ENCODE data around the gene KNSTRN.
A peak's percentile ranks its signal among the peaks of the same experiment; 100 is the strongest.

KNSTRN gene

DNA sequence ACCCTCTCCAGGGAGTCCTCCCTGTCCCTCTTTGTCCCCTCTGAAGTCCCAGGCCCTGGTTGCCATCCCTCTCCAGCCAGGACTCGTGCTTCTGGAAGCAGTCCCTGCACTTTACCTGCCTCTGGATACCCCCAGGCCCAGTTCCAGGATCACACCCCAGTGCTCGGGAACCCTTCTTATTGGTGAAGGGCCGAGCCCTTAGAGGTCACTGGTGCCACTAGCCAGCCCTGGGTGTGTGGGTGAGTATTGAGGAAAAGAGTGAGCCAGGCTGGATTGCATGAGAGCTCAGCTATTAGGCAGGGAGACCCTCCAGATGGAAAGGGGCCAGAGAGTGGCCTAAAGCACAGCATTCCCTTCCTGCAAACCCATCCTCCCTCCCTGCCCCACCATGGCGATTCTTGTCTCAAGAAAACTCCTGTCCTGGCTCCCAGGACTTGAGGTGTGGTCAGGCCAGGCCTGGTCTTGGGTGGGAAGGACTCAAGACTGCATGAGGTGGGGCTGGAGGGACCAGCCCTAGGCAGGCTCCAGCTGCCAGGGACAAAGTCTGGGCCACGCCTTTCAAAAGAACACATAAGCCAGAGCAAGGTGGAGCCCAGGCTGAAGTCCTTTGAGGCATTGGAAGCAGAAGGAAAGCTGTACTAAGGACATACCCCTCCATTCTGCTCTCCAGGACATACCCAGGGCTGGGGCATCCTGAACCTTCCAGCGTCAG is 36.5 kb upstream of the KNSTRN start:
- DNase-seq (ENCODE audit: low spot score) = no peak

DNA sequence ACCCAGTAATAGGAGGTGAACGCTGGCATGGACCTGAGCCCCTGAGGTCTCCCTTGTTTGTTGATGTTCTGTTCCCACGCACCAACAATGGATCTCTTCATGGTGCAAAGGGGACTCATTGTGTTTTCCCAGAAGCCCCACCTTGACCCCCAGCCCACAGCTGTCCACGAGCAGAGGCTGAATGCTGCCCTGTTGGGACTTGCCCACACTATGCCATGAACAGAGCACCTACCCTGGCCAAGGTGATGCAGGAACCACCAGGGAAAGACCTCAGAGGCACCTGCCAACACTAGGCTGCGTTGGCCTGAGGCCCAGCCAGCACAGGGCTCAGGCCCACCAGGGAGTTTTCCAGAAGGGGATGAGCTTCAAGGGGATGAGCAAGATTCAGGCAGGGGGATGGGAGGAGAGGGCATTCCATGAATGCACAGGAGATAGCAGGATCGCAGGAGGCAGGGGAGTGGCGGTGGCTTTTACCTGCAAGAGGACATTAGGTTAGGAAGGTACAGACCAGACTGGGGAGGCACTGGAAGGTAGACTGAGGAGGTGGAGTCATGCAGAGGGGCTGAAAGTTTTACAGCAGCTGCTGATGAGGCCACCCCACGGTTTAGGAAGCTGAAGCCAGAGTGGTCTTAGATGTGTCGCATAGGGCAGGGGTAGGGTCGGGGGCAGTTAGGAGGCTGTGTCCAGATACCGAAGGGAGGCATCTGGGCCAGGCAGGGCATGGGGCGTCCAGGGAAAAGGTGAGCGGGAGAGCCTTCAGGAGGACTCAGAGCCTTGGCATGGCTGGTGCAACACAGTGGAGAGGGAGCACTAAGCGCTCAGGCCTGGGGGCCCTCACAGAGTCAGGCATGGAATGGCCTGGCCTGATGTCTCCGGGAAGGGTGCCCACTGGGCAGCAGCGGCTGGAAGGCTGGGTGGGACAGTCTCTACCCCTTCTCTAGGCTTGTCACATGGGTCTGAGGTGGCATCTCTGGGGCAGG is 35.7 kb upstream of the KNSTRN start:
- no peak for DNase-seq (ENCODE audit: low spot score)

DNA sequence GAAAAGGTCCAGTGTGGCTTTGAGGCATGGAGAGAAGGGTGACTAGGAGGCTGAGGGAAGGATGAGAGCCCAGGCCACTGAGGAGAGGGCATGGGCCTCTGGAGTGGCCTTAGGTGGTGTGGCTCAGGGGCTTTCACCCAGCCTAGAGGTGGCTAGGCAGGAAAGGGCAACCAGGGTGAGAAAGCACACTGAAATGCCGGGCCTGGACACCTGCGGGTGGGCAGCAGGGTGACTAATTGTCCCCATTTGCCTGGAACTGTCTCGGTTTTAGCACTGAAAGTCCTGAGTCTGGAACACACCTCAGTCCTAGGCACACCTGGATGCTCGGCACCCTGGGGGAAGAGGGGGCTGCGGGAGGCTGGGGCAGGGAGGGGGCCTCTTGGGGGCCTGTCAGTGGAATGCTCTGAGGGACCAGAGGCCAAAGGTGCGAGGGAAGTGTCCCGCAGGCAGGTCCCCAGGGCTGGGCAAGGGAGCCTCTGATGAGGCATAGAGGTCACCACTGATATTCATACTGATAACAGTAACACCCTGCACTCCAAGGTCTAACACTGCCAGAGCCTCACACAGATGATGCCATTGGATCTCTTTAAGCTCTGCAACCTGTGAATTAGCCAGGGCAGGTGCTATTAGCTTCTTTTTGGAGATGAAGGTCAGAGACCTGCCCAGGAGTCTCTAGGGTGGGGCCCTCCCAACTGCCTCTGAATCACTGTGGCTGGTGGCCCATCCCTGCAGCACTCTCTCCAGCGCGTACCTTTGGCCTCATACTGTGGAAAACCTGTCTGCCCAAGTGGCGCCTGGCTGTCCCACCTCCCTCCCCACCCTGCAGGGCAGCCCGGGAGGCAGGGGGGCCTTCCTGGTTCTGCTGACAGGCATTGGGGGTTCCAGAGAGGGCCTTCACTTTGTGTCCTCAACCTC is 34.7 kb upstream of the KNSTRN start:
- no peak for DNase-seq (ENCODE audit: low spot score)

DNA sequence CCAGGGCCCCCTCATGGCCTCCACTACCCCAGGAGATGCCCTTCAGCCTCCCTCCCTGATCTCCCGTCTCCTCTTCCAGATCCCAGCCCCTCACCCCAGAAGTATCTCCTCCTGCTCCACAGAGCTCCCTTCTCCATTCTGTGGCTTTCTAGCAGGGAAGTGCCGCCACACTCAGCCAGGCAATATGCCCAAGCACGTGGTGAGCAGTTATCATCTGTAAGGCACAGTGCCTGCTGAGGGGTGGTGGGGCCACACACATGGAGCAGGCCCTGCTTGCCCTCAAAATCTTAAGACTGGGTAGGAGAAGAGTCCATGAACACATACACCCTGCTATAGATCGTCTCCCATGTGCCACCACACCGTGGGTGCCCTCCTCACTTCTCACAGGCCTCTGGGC is 34.0 kb upstream of the KNSTRN start:
- no peak for DNase-seq (ENCODE audit: low spot score)

DNA sequence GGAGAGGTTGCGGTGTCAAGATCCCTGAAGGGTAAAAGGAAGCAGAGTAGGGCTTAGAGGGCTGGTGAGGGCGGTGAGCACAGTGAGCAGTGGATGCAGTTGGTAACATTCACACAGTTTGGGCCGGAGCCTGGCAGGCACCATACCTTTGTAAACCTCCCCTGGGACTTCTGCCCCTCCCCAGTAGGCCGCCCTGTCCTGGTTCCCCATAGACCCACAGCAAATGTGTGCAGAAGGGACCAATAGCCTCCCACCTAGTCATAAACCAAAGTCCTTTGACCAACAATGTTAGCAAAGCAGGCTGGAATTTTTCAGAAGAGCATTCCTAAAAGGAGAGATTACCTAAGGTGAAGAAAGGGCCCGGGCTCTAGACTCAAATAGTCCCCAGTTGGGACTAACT is 33.4 kb upstream of the KNSTRN start:
- no peak for DNase-seq (ENCODE audit: low spot score)

DNA sequence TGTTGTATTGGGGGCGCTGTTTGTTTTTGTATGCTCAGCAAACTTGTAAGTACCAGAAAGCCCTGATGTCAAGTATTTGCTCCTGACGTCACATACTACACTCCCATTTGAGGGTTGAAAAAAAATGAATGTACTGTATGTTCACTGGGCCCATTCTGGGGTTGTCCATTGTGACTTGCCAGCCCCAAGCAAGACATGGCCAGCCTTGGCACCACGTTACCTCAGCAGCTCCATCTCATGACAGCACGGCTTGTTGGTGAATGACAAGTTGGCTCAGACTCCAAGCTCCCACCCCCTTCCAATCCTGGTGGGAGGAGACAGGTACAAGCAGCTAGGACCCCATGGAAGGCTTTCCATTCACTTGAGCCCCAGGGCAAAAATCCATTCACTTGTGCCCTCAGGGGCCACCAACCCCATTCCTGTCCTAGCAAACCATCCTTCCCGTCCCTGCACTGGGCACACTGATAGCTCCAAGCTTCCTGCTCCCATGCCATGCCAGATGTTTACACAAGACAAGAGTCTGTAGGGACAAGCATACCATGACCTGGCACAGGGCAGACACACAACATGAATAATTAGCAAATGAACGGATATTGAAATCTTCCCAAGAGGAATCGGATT is 30.1 kb upstream of the KNSTRN start:
- DNase-seq (ENCODE audit: low spot score) = no peak

DNA sequence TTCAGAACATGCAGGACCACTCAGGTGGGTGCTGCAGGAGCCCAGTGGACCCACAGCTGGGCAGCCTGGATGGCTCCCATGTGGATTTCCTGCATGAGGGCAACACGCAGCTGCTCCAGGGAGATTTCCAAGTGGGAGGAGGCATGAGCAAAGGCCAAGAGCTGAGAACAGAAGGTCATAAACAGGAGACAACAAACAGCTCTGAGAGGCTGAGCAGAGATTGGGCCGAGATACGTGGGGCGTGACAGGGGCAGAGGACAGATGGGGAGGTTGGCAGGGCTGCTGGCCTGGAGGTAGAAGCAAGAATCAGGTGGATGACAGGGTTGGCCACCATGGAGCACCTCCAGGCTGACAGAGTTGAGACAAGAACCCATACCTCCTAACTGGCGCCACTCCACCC is 28.8 kb upstream of the KNSTRN start:
- DNase-seq (ENCODE audit: low spot score) = peak; percentile 62

DNA sequence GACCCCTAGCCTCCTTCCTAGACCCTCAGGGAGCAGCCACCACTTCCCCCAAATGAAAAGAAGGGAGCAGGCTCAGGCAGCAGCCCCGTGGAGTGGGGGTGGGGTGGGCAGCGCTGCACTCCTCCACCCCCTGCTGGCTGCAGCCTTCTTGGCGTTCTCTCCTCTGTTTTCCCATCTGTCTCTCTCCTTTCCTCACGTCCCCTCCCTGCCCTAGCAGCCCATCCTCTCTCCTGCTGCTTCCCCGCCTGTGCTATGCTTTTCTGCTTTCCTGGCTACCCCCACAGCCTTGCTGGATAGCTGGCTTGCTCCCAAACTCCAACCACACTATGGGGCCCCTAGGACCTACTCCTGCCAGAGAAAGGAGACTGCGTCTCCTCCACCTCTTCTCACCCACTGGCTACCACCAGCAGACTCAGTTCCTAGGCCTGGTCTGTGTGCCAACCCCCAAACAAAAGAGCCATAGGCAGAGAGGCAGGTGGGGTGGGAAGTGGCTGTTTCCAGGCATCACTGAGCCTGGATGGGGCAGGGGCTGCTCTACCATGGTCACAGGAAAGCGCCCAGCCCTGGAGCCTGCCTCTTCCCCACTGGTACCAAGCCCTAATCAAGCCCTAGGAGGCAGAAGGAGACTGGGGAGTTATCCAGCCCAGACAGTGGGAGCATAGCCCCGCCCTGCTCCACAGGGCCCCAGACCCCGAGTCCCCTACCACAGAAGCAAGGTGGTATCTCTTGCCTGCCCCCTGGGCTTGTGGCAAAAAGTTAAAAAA is 27.9 kb upstream of the KNSTRN start:
- DNase-seq (ENCODE audit: low spot score) = peak; percentile 74

DNA sequence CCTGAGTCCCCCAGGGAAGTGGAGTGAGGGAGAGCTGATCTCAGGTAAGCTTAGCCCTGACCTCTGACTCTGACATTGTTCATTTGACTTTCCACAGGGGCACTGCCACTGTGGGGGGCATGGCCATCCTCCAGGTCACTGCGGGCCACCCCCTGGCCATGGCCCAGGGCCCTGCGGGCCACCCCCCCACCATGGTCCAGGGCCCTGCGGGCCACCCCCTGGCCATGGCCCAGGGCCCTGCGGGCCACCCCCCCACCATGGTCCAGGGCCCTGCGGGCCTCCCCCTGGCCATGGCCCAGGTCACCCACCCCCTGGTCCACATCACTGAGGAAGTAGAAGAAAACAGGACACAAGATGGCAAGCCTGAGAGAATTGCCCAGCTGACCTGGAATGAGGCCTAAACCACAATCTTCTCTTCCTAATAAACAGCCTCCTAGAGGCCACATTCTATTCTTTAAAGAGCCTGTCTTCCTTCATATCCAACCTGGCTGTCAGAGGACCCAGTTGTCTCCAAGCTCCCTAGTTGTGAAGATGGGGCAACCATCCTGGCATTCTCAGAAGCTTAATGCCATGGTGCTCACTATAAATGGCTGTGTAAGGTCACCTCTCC is 26.4 kb upstream of the KNSTRN start:
- no peak for DNase-seq (ENCODE audit: low spot score)

DNA sequence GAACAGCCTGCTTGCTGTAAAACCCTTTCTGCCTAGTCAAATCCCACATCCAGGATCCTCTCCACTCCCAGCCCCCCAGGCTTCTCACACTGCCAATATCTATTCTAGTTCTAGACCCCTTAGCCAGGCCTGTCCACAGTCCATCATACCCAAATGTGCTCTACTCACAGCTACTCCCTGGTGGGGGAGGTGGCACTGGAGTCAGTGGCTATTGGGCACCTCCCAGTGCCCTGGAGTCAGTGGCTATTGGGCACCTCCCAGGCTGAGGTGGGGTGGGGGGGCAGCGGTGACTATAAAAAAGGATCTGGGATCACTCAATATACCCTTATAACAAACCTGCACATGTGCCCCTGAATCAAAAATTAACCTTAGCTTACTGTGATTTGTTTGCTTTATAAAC is 25.3 kb upstream of the KNSTRN start:
- DNase-seq (ENCODE audit: low spot score) = no peak

DNA sequence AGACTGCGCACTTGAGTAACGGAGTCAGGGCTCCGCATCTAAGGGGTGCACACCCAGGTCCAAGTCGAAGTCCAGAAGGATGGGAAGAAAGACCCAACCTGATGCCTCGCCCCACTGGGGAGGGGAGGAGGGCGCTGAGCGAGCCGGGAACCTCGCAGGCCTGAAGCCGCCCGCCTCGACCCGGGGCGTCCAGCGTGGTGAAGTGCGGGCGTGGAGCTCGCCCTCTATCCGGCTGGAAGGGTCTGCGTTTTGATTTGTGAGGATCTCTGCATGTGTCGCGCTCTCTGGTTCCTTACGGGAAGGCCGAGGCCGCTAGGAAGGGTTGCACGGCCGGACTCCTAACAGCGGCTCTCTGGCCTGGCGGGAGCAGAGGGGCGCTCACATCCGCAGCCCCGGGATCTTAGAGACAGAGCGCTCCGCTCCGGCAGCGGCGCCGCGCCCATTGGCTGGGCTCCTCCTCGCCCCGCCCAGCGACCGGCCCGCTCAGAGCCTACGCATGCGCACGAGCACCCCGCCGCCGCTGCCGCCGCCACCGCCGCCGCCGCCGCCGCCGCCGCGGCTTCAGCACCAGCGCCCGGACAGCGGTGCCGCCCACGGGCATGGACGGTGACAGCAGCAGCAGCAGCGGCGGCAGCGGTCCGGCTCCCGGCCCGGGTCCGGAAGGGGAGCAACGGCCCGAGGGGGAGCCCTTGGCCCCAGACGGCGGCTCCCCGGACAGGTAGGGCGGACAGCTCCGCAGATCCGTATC is 24.6 kb upstream of the KNSTRN start, which contains the start of gene DISP2:
Gene DISP2 (plus strand): TSS at position 497 of the 748 bp plus-strand sequence. CDS start 103 bp downstream, at position 600.
- peak; percentile 98 for DNase-seq (ENCODE audit: low spot score)

DNA sequence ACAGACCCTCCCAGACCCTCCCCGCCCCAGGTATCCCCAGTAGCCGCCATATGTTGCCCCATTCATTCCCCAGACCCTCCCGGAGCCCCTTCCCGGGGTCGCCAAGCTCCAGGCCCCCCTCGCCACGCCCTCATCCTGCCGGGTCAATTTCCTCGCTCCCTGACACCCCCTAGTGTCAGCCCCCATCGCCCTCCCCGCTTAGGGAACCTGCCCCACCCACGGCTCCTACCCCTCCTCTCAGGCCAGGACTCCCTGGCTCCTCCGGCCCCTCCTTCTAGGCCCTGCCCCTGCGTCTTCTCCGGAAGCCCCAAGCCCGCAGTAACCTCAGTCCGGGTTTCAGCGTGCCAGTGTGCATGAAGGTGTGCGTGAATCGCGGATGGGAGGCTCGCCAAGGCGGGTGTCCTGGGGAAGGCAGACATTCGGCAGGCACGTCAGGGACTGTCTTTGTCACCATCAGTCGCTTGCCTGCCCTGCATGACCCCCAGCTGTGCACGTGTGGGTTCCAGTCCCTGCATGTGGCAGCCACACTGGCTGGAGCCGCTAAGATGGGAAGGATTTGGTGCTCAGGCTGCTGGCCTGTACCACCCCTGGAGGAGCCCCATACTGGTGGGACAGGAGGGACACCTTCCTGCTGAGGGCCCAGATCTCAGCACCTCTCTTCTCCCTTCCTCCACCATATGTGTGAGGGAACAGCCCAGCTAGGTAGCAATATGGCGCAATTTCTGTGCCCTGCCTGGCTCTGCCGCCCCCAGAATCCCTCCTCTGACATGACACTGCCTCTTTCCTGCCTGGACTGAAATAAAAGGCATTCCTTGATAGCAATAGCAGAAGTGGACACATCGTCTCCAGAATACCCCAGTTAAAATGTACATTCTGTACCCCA is 23.8 kb upstream of the KNSTRN start:
- no peak for DNase-seq (ENCODE audit: low spot score)

DNA sequence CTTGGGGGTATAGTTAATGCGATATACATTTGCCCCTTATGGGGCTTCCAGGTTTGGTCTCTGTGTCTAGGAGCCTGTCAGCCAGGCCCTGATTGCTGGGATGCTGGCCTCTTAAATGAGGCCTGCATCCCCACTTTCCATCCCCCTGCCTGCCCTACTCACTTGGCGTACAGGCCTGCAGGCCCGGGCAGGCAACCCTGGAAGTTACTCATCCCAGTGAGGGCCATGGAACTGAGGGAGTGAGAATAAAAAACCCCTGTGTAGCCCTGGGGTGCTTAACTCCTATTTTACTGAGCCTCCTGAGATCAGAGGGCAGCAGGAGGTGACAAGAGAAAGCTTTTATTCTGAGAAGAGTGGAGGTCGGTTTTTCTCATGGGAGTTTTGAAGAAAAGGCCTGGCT is 22.5 kb upstream of the KNSTRN start:
- DNase-seq (ENCODE audit: low spot score) = no peak

DNA sequence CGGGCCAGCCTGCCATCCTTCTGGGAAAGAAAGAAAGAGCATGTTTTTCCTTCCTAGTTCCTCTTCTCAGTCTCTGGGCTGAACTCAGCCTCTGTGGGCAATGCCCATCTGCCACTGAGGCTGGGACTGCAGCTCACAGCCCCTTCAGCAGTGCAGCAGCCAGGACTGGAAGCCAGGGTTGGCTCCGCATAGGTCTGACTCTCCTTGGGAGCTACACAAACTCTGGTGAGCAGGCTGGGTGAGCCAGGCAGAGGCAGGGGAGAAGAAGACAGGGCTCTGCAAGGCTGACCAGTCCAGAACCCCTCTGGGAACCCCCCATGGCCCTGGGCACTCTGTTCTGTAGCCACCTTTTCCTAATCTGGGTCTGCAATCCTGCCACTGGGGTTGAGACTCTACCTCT is 20.9 kb upstream of the KNSTRN start:
- no peak for DNase-seq (ENCODE audit: low spot score)

DNA sequence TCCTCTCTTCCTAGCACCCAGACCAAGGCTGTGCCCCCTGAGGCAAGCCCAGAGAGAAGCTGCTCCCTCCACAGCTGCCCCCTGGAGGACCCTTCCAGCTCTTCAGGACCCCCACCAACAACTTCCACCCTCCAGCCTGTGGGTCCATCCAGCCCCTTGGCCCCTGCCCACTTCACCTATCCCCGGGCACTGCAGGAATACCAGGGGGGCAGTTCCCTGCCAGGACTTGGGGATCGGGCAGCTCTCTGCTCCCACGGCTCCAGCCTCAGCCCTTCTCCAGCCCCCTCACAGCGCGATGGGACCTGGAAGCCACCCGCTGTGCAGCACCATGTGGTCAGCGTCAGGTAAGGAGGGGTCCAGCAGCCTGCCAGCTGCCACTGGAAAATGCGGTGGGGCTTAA is 18.9 kb upstream of the KNSTRN start:
- DNase-seq (ENCODE audit: low spot score) = no peak

DNA sequence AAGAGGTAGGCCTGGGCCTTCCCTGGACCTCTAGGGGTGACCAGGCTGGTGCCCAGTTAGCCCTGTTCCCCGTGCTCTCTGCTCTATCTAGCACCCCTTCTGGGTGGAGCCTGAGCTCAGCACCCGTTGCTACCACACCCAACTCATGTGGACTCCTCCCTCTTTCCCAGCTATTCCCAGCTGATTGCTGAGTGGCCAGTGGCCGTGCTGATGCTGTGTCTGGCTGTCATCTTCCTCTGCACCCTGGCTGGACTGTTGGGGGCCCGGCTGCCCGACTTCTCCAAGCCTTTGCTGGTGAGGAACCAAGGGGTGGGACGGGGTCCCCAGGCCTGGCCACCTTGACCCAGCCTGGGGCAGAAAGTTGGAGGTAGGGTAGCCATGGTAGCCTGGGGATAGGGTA is 18.3 kb upstream of the KNSTRN start:
- DNase-seq (ENCODE audit: low spot score) = no peak

DNA sequence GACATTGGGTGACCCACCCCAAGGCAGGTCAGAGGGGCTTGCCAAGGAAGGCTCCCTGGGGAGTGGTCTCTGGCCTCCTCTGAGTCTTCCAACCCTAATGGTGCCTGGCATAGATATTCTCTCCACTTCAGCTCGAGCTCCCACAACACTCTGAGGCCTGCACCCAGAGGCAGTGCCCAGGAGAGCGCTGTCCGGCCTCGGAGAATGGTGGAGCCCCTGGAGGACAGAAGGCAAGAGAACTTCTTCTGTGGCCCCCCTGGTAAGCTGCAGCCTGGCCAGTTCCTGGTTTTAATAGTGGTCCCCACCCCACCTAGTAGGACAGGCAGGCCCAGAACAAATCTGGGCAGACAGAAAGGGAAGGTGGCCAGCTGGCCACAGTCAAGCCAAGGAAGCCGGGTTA is 17.5 kb upstream of the KNSTRN start:
- DNase-seq (ENCODE audit: low spot score) = no peak

DNA sequence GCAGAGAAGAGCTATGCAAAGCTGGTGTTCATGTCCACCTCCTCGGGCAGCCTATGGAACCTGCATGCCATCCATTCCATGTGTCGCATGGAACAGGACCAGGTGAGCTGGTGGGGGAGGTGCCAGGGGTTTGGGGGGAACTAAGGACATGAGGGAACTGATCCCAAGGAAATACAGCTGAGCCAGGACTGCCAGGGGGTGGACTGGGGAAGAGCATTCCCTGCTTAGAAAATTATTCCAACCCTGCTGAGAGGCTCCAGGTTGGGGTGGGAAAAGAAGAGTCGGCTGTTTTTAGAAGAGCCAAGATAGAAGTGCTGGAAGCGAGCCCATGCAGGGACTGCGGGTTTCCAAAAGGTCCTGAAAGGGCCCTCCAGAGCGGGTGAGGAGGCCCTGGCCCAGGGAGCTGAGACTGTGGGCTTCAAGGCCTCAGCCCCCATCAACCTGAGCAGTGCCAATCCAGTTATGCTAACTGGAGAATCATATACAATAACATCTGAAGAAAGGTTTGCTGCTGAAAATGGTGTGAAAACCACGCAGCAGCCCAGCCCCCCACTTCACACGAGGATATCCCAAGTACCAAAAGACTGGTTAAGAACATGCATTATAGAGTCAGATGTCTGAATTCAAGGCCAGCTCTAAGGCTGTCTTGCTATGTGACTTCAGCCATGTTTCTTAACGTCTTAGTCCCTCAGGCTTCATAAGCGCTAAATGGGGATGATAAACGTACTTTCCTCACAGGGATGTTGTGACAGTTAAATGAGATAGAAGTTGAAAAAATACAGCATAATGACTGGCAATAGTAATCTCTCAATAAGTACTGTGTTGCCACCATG is 16.7 kb upstream of the KNSTRN start:
- DNase-seq (ENCODE audit: low spot score) = no peak
